CD4-positive, alpha-beta T cell (primary cell): ENCODE measurements around the gene CCDC200. TPM values are rescaled to one million over a fixed set of nuclear protein-coding genes. Genes with fewer than 3 reads are reported as not detected.
"Not testable (repeated sequence)": the region's sequence is repeated elsewhere in the genome, so short reads cannot be mapped to it uniquely, and the experiment has no call there.

ENCODE experiments used
- ATAC-seq: fragments of 200-7000 bp; cut with Tn5 transposase; one replicate; pipeline ENCODE4 v1.10.0; 2022; ENCODE audit warnings: mild to moderate bottlenecking; ENCODE audit not compliant: poor library complexity
- CTCF ChIA-PET: fragments of 350-600 bp; sonication (Branson Sonifier 250); formaldehyde crosslinking; loops from one replicate; lab custom pipeline; 2021; ENCODE audit warnings: antibody characterized with exemption, inconsistent platforms; lab: Charles Lee
- POLR2A ChIA-PET: fragments of 350-600 bp; sonication (Branson Sonifier 250); formaldehyde crosslinking; loops from one replicate; lab custom pipeline; 2021; ENCODE audit warnings: antibody characterized with exemption, inconsistent platforms; lab: Charles Lee
- DNase-seq, 14 experiments: peaks; one replicate each; pipeline ENCODE4 v3.0.0-alpha.2; 2013 to 2020; ENCODE audit warnings: mixed read lengths in 2 of 14
- H3K27ac ChIP-seq, 2 donors: one replicate each; pipeline versions ENCODE4 v1.5.1 to v1.7.0; 2013; ENCODE audit warnings: low read length in 2 of 2, low read depth in 1 of 2, mild to moderate bottlenecking in 1 of 2
- H3K27me3 ChIP-seq, 2 experiments: 1 replicate in 1 of 2; 2 replicates in 1 of 2; pipeline versions ENCODE4 v1.6.1 to v1.7.0; 2013; ENCODE audit warnings: low read length in 2 of 2, control low read depth in 1 of 2, mild to moderate bottlenecking in 1 of 2, moderate library complexity in 1 of 2; ENCODE audit not compliant: insufficient read depth in 2 of 2, control insufficient read depth in 1 of 2
- H3K36me3 ChIP-seq: one replicate; pipeline ENCODE4 v1.6.1; 2013; ENCODE audit warnings: low read length, control low read depth; ENCODE audit not compliant: insufficient read depth
- H3K4me1 ChIP-seq: one replicate; pipeline ENCODE4 v1.6.1; 2013; ENCODE audit warnings: low read length, control low read depth; ENCODE audit not compliant: insufficient read depth
- H3K4me3 ChIP-seq: one replicate; pipeline ENCODE4 v1.5.1; 2013; ENCODE audit warnings: mild to moderate bottlenecking, low read length, moderate library complexity
- H3K9me3 ChIP-seq, 2 experiments: 1 replicate in 1 of 2; 2 replicates in 1 of 2; pipeline versions ENCODE4 v1.6.1 to v1.7.0; 2013; ENCODE audit warnings: low read length in 2 of 2, mild to moderate bottlenecking in 2 of 2, control low read depth in 1 of 2, moderate library complexity in 1 of 2; ENCODE audit not compliant: control insufficient read depth in 1 of 2, insufficient read depth in 1 of 2
- H3K27ac Mint-ChIP-seq: one replicate; pipeline ENCODE4 v1.8.0; 2020; ENCODE audit warnings: mixed read lengths
- H3K27me3 Mint-ChIP-seq: one replicate; pipeline ENCODE4 v1.8.0; 2021; ENCODE audit warnings: mixed read lengths
- H3K36me3 Mint-ChIP-seq: one replicate; pipeline ENCODE4 v1.8.0; 2021; ENCODE audit warnings: low read depth, mixed read lengths
- H3K4me1 Mint-ChIP-seq: one replicate; pipeline ENCODE4 v1.8.0; 2021; ENCODE audit warnings: low read depth, mixed read lengths
- H3K4me3 Mint-ChIP-seq: one replicate; pipeline ENCODE4 v1.8.0; 2020; ENCODE audit warnings: mild to moderate bottlenecking, mixed read lengths
- H3K9me3 Mint-ChIP-seq: one replicate; pipeline ENCODE4 v1.8.0; 2020; ENCODE audit warnings: mixed read lengths
- intact Hi-C, 2 experiments: fragments of 100-400 bp; cut with DNase I in 1 of 2; cut with micrococcal nuclease in 1 of 2; formaldehyde crosslinking; loops; one replicate each; pipeline versions ENCODE4 v1.15.1 to v1.9.0; 2023 to 2025; cut with DNase I, micrococcal nuclease
- total RNA-seq, 174 experiments: library from RNA in 2 of 174; stranded (reverse) in 2 of 174; gene quantifications; one replicate each; pipeline ENCODE4 v1.2.3 and lab custom pipeline; 2021 to 2026
- TF ChIP-seq, protein P1 (sequence below): fragments of 200-600 bp; IDR thresholded peaks from one replicate; pipeline ENCODE4 v1.8.0; 2022; ENCODE audit warnings: antibody characterized with exemption, mild to moderate bottlenecking

Gene CCDC200
- total RNA-seq, 2 experiments from 2014 or later = 0.47 to 1.0 TPM

DNA sequence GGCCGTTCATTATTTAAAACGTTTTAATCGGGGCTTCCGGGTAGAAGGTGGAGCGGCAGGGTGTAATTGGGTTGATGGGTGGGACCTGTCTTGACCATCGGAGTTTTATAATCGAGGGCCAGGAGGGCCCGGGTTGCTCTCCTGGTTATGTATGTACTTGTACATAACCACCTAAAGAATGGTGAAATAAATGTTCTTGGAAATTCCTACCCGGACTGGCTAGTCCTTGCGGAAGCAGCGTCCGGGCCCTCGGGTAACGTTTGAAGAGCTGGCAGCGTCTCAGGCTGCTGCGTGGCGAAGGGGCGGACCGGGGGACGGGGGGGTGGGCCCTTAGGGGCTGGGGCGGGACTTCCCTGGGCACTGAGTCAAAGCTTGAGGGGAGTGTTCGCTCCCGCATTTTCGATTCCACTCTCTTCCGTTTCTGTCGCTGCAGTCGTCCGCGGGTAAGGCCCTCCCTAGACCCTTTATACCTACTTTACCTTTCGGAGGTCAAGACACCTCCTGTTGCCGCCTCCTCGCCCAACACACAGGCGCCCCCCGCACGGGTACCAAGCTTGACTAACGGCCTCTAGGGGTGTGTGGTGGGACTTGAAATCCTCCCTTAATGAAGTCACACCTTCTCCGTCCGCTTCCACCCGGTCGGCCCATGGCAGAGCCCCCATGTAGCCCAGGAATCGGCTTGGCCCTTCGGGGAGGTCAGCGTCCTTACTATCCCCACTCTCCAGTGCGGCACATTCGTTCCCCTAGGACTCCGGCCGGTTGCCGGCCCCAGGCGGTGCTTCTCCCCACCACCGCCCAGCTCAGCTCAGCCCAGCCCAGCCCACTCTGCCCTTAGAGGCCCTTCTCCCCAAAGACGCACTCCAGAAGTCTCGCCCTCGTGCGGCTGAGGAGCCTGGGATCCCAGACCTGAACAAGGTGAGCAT lies 16.7 kb downstream of the CCDC200 start, which contains the start of gene TMEM106A:
Gene TMEM106A, plus strand, starts transcription at position 396 of the 923 bp plus-strand sequence. CDS start 1,167 bp downstream, outside the sequence.
- ATAC-seq = peak; percentile 90
- H3K27me3 Mint-ChIP-seq = no peaks in the 10 kb centered on the region
- peaks cover 38% of the 10 kb centered on the region for H3K4me1 Mint-ChIP-seq

DNA sequence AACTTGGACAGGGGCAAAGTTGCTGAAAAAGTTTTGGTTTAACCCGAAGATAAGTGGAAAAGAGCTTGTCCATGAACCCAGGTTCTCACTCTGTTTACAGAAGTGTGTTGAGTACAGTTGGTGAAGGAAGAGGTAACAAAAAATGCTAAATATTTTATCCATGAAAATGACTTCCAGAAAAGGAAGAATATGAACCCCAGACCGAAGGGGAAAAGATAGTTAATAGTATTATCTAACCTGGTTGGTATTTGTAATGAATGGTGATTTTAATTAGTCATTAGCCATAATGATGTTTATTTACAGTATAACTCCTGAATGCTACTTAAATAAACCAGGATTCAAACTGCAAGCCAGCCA lies 17.3 kb downstream of the CCDC200 start:
- no peaks in the 10 kb centered on the region for H3K9me3 Mint-ChIP-seq
- H3K27ac Mint-ChIP-seq = peak overlapping the region; percentile 89
- TF ChIP-seq, protein P1, sequence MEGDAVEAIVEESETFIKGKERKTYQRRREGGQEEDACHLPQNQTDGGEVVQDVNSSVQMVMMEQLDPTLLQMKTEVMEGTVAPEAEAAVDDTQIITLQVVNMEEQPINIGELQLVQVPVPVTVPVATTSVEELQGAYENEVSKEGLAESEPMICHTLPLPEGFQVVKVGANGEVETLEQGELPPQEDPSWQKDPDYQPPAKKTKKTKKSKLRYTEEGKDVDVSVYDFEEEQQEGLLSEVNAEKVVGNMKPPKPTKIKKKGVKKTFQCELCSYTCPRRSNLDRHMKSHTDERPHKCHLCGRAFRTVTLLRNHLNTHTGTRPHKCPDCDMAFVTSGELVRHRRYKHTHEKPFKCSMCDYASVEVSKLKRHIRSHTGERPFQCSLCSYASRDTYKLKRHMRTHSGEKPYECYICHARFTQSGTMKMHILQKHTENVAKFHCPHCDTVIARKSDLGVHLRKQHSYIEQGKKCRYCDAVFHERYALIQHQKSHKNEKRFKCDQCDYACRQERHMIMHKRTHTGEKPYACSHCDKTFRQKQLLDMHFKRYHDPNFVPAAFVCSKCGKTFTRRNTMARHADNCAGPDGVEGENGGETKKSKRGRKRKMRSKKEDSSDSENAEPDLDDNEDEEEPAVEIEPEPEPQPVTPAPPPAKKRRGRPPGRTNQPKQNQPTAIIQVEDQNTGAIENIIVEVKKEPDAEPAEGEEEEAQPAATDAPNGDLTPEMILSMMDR = no peak
- Histone ChIP-seq H3K4me3 (peak overlapping the region; percentile 69), H3K27ac (peak overlapping the region; percentile 51 to 77), H3K9me3 (no peaks in the 10 kb centered on the region), H3K36me3 (peaks cover 42% of the 10 kb centered on the region), H3K27me3 (no peaks in the 10 kb centered on the region), H3K4me1 (peaks cover 22% of the 10 kb centered on the region)
- intact Hi-C loops = loop anchor here (1.0 to 5.0 kb wide), 6 partner anchors 40 to 204 kb away; partner anchors contain the start of genes NBR1 (in 2 of the 2), BRCA1 (in 1 of the 2), IFI35 (in 1 of the 2) and VAT1 (in 1 of the 2)
- POLR2A ChIA-PET = interaction anchor here (0.8 to 3.5 kb wide), 14 partner anchors 10 to 963 kb away, joined by 3 to 78 read pairs (median 5); partner anchors contain the start of gene NBR1
- H3K36me3 Mint-ChIP-seq = peaks cover 64% of the 10 kb centered on the region
- H3K27me3 Mint-ChIP-seq = no peaks in the 10 kb centered on the region
- CTCF ChIA-PET = interaction anchor here (0.8 to 1.8 kb wide), 6 partner anchors 9 to 634 kb away, joined by 3 to 11 read pairs (median 5); partner anchors contain the start of genes NBR1 and PSMC3IP
- peaks cover 37% of the 10 kb centered on the region for H3K4me1 Mint-ChIP-seq
- peak overlapping the region; percentile 98 for H3K4me3 Mint-ChIP-seq
- DNase-seq = no peak
- no peak for ATAC-seq

More for the DNA sequence above, 16.7 kb downstream of the CCDC200 start, which contains the start of gene TMEM106A:
- Histone ChIP-seq H3K9me3 (no peaks in the 10 kb centered on the region), H3K36me3 (peaks cover 43% of the 10 kb centered on the region), H3K4me3 (peak within 1 kb of the TSS; percentile 69), H3K4me1 (peaks cover 22% of the 10 kb centered on the region), H3K27ac (peak within 1 kb of the TSS; percentile 72 to 77), H3K27me3 (no peaks in the 10 kb centered on the region)
- peak within 1 kb of the TSS; percentile 89 for H3K27ac Mint-ChIP-seq
- no peaks in the 10 kb centered on the region for H3K9me3 Mint-ChIP-seq
- H3K36me3 Mint-ChIP-seq = peaks cover 60% of the 10 kb centered on the region
- POLR2A ChIA-PET = interaction anchor here (0.5 to 3.5 kb wide), 18 partner anchors 11 to 963 kb away, joined by 3 to 78 read pairs (median 4); partner anchors contain the start of genes DHX8, NBR1, RPL27 and VAT1
- H3K4me3 Mint-ChIP-seq = peak within 1 kb of the TSS; percentile 98
- TF ChIP-seq, protein P1 = peak; percentile 61
- intact Hi-C loops = loop anchor here (1.0 to 5.0 kb wide), 8 partner anchors 40 to 271 kb away; partner anchors contain the start of genes NBR1 (in 2 of the 2), BRCA1 (in 1 of the 2), DHX8 (in 1 of the 2) and IFI35 (in 1 of the 2)
- CTCF ChIA-PET = interaction anchor here (0.6 to 1.8 kb wide), 9 partner anchors 9 to 634 kb away, joined by 3 to 11 read pairs (median 4); partner anchors contain the start of genes NBR1, PSMC3IP and RPL27
- peak; percentile 56 to 88 (median 68) for DNase-seq

DNA sequence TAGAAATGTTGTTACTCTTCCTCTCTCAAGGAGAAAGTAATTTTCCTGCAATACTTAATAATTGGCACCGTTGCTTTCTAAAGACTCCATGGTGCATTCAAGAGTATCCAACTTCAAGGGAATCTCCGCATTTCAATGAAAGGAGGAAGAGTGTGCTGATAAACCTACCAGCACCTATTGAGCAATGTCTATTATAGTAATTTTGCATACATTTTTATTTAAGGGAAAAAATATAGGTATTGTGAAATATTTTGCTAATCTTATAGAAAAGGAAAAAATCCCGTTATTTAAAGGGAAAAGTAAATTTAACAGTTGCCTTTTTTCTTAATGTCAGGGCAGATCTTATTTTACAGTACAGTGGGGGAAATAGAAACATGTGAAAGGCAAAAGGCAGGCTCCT lies 17.8 kb downstream of the CCDC200 start:
- H3K36me3 Mint-ChIP-seq = peaks cover 62% of the 10 kb centered on the region
- DNase-seq (no peak), ATAC-seq (no peak)
- H3K36me3 ChIP-seq = peaks cover 37% of the 10 kb centered on the region
- peak overlapping the region; percentile 69 for H3K4me3 ChIP-seq
- peaks cover 37% of the 10 kb centered on the region for H3K4me1 Mint-ChIP-seq
- ChIA-PET POLR2A (interaction anchor here (1.0 to 3.0 kb wide), 6 partner anchors 37 to 178 kb away, joined by 3 to 49 read pairs (median 14); partner anchors contain the start of gene NBR1), CTCF (no interaction called here)
- no peaks in the 10 kb centered on the region for H3K9me3 Mint-ChIP-seq
- TF ChIP-seq, protein P1 = no peak
- H3K27ac ChIP-seq = peak overlapping the region in 1 of 2 donors; percentile 77
- H3K4me1 ChIP-seq = peaks cover 22% of the 10 kb centered on the region
- peak overlapping the region; percentile 98 for H3K4me3 Mint-ChIP-seq
- no peaks in the 10 kb centered on the region for H3K27me3 ChIP-seq
- H3K27me3 Mint-ChIP-seq = no peaks in the 10 kb centered on the region
- no peaks in the 10 kb centered on the region for H3K9me3 ChIP-seq
- intact Hi-C loops = loop anchor here (2.0 to 5.0 kb wide), 5 partner anchors 40 to 204 kb away; partner anchors contain the start of genes BRCA1 (in 1 of the 2), IFI35 (in 1 of the 2), NBR1 (in 1 of the 2) and VAT1 (in 1 of the 2)
- H3K27ac Mint-ChIP-seq = peak overlapping the region; percentile 89

DNA sequence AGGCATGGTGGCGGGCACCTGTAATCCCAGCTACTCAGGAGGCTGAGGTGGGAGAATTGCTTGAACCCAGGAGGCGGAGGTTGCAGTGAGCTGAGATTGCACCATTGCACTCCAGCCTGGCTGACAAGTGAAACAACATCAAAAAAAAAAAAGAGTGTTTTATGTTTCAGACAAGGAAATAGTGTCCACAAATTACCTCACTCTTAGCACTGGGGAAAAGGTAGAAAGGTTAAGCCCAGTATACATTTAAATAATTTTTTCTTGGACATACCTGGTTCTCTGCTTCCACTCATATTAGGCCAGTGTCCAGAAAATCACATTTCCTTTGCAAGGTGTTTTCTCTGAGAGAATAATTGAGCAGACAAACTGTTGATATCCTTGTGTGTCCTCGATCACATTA lies 25.4 kb downstream of the CCDC200 start:
- H3K4me3 ChIP-seq, H3K9me3 ChIP-seq, H3K4me1 Mint-ChIP-seq, H3K4me3 Mint-ChIP-seq, H3K27me3 ChIP-seq, H3K9me3 Mint-ChIP-seq, DNase-seq, H3K4me1 ChIP-seq, H3K27ac ChIP-seq, ATAC-seq, H3K27me3 Mint-ChIP-seq, POLR2A ChIA-PET, H3K27ac Mint-ChIP-seq: not testable (repeated sequence)
- intact Hi-C loops = loop anchor here in 1 of 2 experiments (10.0 kb wide), 1 partner anchor 358 kb away; the partner anchor contains the start of gene AOC2
- peaks cover 80% of the 10 kb centered on the region for H3K36me3 ChIP-seq
- CTCF ChIA-PET = interaction anchor here (1.4 kb wide), 1 partner anchor 9 kb away, joined by 4 read pairs; the partner anchor contains the start of gene TMEM106A
- H3K36me3 Mint-ChIP-seq = peaks cover 78% of the 10 kb centered on the region
